Skeletal muscle satellite cell (primary cell): ENCODE results near the gene RAB30.
A peak's percentile ranks its signal among the peaks of the same experiment; 100 is the strongest.

ENCODE experiments used
- H3K27me3 ChIP-seq: 2 replicates; pipeline ENCODE4 v1.7.0; 2013; ENCODE audit warnings: low read length; ENCODE audit not compliant: control insufficient read depth, insufficient read depth
- H3K36me3 ChIP-seq: 2 replicates; pipeline ENCODE4 v1.7.0; 2013; ENCODE audit warnings: mild to moderate bottlenecking, control low read depth, low read length; ENCODE audit not compliant: insufficient read depth
- H3K4me1 ChIP-seq: 2 replicates; pipeline ENCODE4 v1.7.0; 2013; ENCODE audit warnings: low read length; ENCODE audit not compliant: control insufficient read depth, insufficient read depth
- H3K4me2 ChIP-seq: 2 replicates; pipeline ENCODE4 v1.7.0; 2013; ENCODE audit warnings: mild to moderate bottlenecking, low read length
- H3K4me3 ChIP-seq: 2 replicates; pipeline ENCODE4 v1.7.0; 2013; ENCODE audit warnings: low read length
- H3K9ac ChIP-seq: 2 replicates; pipeline ENCODE4 v1.7.0; 2013; ENCODE audit warnings: mild to moderate bottlenecking, low read depth, low read length, moderate library complexity
- H3K9me3 ChIP-seq: replicated peaks from 2 replicates; pipeline ENCODE4 v1.7.0; 2013; ENCODE audit warnings: mild to moderate bottlenecking, control low read depth, low read length

The RAB30 gene

GRCh38 chr11:83093634-83094033 is 21.9 kb upstream of the RAB30 start:
- no peak overlapping the region for H3K4me3 ChIP-seq
- H3K9ac ChIP-seq = no peak overlapping the region
- H3K27me3 ChIP-seq = no peaks in the 10 kb centered on the region

GRCh38 chr11:83092488-83093384 is 21.0 kb upstream of the RAB30 start:
- H3K4me2 ChIP-seq = no peak overlapping the region
- peaks cover 20% of the 10 kb centered on the region for H3K4me1 ChIP-seq
- H3K27me3 ChIP-seq = no peaks in the 10 kb centered on the region
- H3K36me3 ChIP-seq = no peaks in the 10 kb centered on the region
- H3K9ac ChIP-seq = no peak overlapping the region
- H3K4me3 ChIP-seq = no peak overlapping the region
- H3K9me3 ChIP-seq = no peaks in the 10 kb centered on the region

More at GRCh38 chr11:83093634-83094033, 21.9 kb upstream of the RAB30 start:
- H3K9me3 ChIP-seq = no peaks in the 10 kb centered on the region
- no peaks in the 10 kb centered on the region for H3K36me3 ChIP-seq
- peaks cover 28% of the 10 kb centered on the region for H3K4me1 ChIP-seq
- H3K4me2 ChIP-seq = no peak overlapping the region

GRCh38 chr11:83088965-83089364 is 17.3 kb upstream of the RAB30 start:
- no peak overlapping the region for H3K4me2 ChIP-seq
- peaks cover 10% of the 10 kb centered on the region for H3K4me1 ChIP-seq
- no peaks in the 10 kb centered on the region for H3K36me3 ChIP-seq
- H3K9ac ChIP-seq = no peak overlapping the region
- H3K9me3 ChIP-seq = no peaks in the 10 kb centered on the region
- no peaks in the 10 kb centered on the region for H3K27me3 ChIP-seq
- no peak overlapping the region for H3K4me3 ChIP-seq

- Histone ChIP-seq H3K27me3 (no peaks in the 10 kb centered on the region), H3K36me3 (no peaks in the 10 kb centered on the region), H3K4me2 (no peak overlapping the region), H3K4me1 (no peaks in the 10 kb centered on the region), H3K9ac (no peak overlapping the region), H3K4me3 (no peak overlapping the region), H3K9me3 (no peaks in the 10 kb centered on the region)
These were observed 15.3 kb upstream of the RAB30 start for GRCh38 chr11:83087035-83087434.

- H3K9ac ChIP-seq = no peak overlapping the region
- no peaks in the 10 kb centered on the region for H3K4me1 ChIP-seq
- no peak overlapping the region for H3K4me2 ChIP-seq
- H3K36me3 ChIP-seq = peaks cover 12% of the 10 kb centered on the region
- H3K9me3 ChIP-seq = no peaks in the 10 kb centered on the region
- no peak overlapping the region for H3K4me3 ChIP-seq
- no peaks in the 10 kb centered on the region for H3K27me3 ChIP-seq
These were observed 8.1 kb upstream of the RAB30 start for GRCh38 chr11:83079820-83080219.

GRCh38 chr11:83078269-83078668 is 6.6 kb upstream of the RAB30 start:
- H3K4me1 ChIP-seq = peaks cover 8% of the 10 kb centered on the region
- no peaks in the 10 kb centered on the region for H3K9me3 ChIP-seq
- no peaks in the 10 kb centered on the region for H3K27me3 ChIP-seq
- H3K4me3 ChIP-seq = no peak overlapping the region
- no peak overlapping the region for H3K9ac ChIP-seq
- H3K4me2 ChIP-seq = no peak overlapping the region
- H3K36me3 ChIP-seq = peaks cover 24% of the 10 kb centered on the region

GRCh38 chr11:83073884-83074283 is 2.2 kb upstream of the RAB30 start:
- H3K36me3 ChIP-seq = peaks cover 24% of the 10 kb centered on the region
- H3K27me3 ChIP-seq = no peaks in the 10 kb centered on the region
- no peak overlapping the region for H3K9ac ChIP-seq

GRCh38 chr11:83073258-83073657 is 1.6 kb upstream of the RAB30 start:
- Histone ChIP-seq H3K9ac (peak overlapping the region; percentile 99), H3K36me3 (peaks cover 24% of the 10 kb centered on the region), H3K4me2 (peak overlapping the region; percentile 86), H3K4me3 (peak overlapping the region; percentile 90), H3K27me3 (no peaks in the 10 kb centered on the region), H3K4me1 (peaks cover 28% of the 10 kb centered on the region), H3K9me3 (no peaks in the 10 kb centered on the region)

More at GRCh38 chr11:83073884-83074283, 2.2 kb upstream of the RAB30 start:
- H3K4me1 ChIP-seq = peaks cover 23% of the 10 kb centered on the region
- H3K4me3 ChIP-seq = no peak overlapping the region
- H3K9me3 ChIP-seq = no peaks in the 10 kb centered on the region
- peak overlapping the region; percentile 86 for H3K4me2 ChIP-seq

- peaks cover 28% of the 10 kb centered on the region for H3K4me1 ChIP-seq
These were observed 899 bp upstream of the RAB30 start for GRCh38 chr11:83072350-83073242.

GRCh38 chr11:83070731-83071566 is 748 bp downstream of the RAB30 start:
- Histone ChIP-seq H3K4me2 (peak overlapping the region; percentile 76), H3K9me3 (no peaks in the 10 kb centered on the region), H3K4me1 (peaks cover 28% of the 10 kb centered on the region), H3K36me3 (peaks cover 16% of the 10 kb centered on the region), H3K4me3 (peak overlapping the region; percentile 90), H3K9ac (peak overlapping the region; percentile 84), H3K27me3 (no peaks in the 10 kb centered on the region)

More at GRCh38 chr11:83072350-83073242, 899 bp upstream of the RAB30 start:
- no peaks in the 10 kb centered on the region for H3K27me3 ChIP-seq
- H3K4me2 ChIP-seq = peak overlapping the region; percentile 86
- H3K9ac ChIP-seq = peak overlapping the region; percentile 99
- H3K36me3 ChIP-seq = peaks cover 22% of the 10 kb centered on the region
- H3K4me3 ChIP-seq = peak overlapping the region; percentile 90
- no peaks in the 10 kb centered on the region for H3K9me3 ChIP-seq
